Loucy (cell line): Measurements from ENCODE around the gene NR1H2.
A peak's percentile ranks its signal among the peaks of the same experiment; 100 is the strongest.

Experiments
- H2AFZ ChIP-seq: fragments of 200-600 bp; sonication (generic); 2 replicates; pipeline ENCODE4 v1.6.0; 2016; ENCODE audit warnings: antibody characterized with exemption, mild to moderate bottlenecking, low read length, moderate library complexity
- H3F3A ChIP-seq: fragments of 200-600 bp; 2 replicates; pipeline ENCODE4 v1.6.0; 2016; ENCODE audit warnings: antibody characterized with exemption, low read depth, mild to moderate bottlenecking
- H3K27me3 ChIP-seq: fragments of 200-600 bp; sonication (generic); 2 replicates; pipeline ENCODE4 v1.6.1; 2014; ENCODE audit warnings: low read length, mild to moderate bottlenecking; ENCODE audit not compliant: insufficient read depth, poor library complexity, severe bottlenecking
- H3K36me3 ChIP-seq: fragments of 200-600 bp; sonication (generic); 2 replicates; pipeline ENCODE4 v1.6.1; 2016; ENCODE audit warnings: low read length; ENCODE audit not compliant: insufficient read depth
- H3K4me1 ChIP-seq: fragments of 200-600 bp; sonication (generic); 2 replicates; pipeline ENCODE4 v1.5.1; 2014; ENCODE audit warnings: low read length, mild to moderate bottlenecking; ENCODE audit not compliant: insufficient read depth, poor library complexity, severe bottlenecking
- H3K4me2 ChIP-seq: fragments of 200-600 bp; sonication (generic); 2 replicates; pipeline ENCODE4 v1.6.0; 2014; ENCODE audit warnings: antibody characterized with exemption, low read length, low read depth, mild to moderate bottlenecking; ENCODE audit not compliant: poor library complexity, severe bottlenecking
- H3K4me3 ChIP-seq: fragments of 200-600 bp; sonication (generic); 2 replicates; pipeline ENCODE4 v1.5.1; 2014; ENCODE audit warnings: low read length, mild to moderate bottlenecking, mixed read lengths; ENCODE audit not compliant: poor library complexity, severe bottlenecking
- H3K79me2 ChIP-seq: fragments of 200-600 bp; sonication (generic); 2 replicates; pipeline ENCODE4 v1.6.1; 2014; ENCODE audit warnings: low read length; ENCODE audit not compliant: insufficient read depth
- H3K9ac ChIP-seq: fragments of 200-600 bp; sonication (generic); 2 replicates; pipeline ENCODE4 v1.6.0; 2014; ENCODE audit warnings: mild to moderate bottlenecking, low read depth, low read length, moderate library complexity; ENCODE audit not compliant: poor library complexity, severe bottlenecking
- H3K9me2 ChIP-seq: fragments of 200-600 bp; sonication (generic); replicated peaks from 2 replicates; pipeline ENCODE4 v1.6.1; 2016; ENCODE audit warnings: low read depth, low read length, mixed read lengths
- H3K9me3 ChIP-seq: fragments of 200-600 bp; sonication (generic); 2 replicates; pipeline ENCODE4 v1.6.1; 2014; ENCODE audit warnings: mild to moderate bottlenecking, antibody characterized with exemption, low read length, low read depth; ENCODE audit not compliant: insufficient read depth
- H4K20me1 ChIP-seq: fragments of 200-600 bp; sonication (generic); 2 replicates; pipeline ENCODE4 v1.6.0; 2014; ENCODE audit warnings: antibody characterized with exemption, low read length, mild to moderate bottlenecking; ENCODE audit not compliant: insufficient read depth, poor library complexity, severe bottlenecking
- EZH2phosphoT487 ChIP-seq: fragments of 200-600 bp; IDR thresholded peaks from 2 replicates; pipeline ENCODE4 v1.6.1; 2018; ENCODE audit warnings: antibody characterized with exemption, mild to moderate bottlenecking, moderate library complexity, borderline replicate concordance
- TF ChIP-seq, protein P1 (sequence below): fragments of 200-600 bp; sonication (generic); conservative IDR thresholded peaks from 2 replicates; pipeline ENCODE4 v1.5.1; 2014; ENCODE audit warnings: mild to moderate bottlenecking, antibody characterized with exemption, low read length

The NR1H2 gene

GRCh38 chr19:50383852-50384684 lies 7.8 kb downstream of the NR1H2 start, which contains the start of gene POLD1:
TSS of gene POLD1 (plus strand) at chr19:50384347. CDS start at chr19:50398852, 14,505 bp downstream.
- Histone ChIP-seq H3K9ac (peak within 1 kb of the TSS; percentile 80), H3F3A (peaks cover 8% of the 10 kb centered on the region; the same call in 1 of the 2 replicates), H3K79me2 (peaks cover 47% of the 10 kb centered on the region), H3K9me3 (no peaks in the 10 kb centered on the region), H3K36me3 (peaks cover 15% of the 10 kb centered on the region; the same call in 1 of the 2 replicates), H4K20me1 (peaks cover 25% of the 10 kb centered on the region), H3K4me3 (peak within 1 kb of the TSS; percentile 83), H2AFZ (peak within 1 kb of the TSS; percentile 62), H3K9me2 (no peaks in the 10 kb centered on the region), H3K4me2 (peak within 1 kb of the TSS; percentile 89), H3K4me1 (peaks cover 15% of the 10 kb centered on the region), H3K27me3 (no peaks in the 10 kb centered on the region)
- TF ChIP-seq EZH2phosphoT487 = no peak
- TF ChIP-seq, protein P1, sequence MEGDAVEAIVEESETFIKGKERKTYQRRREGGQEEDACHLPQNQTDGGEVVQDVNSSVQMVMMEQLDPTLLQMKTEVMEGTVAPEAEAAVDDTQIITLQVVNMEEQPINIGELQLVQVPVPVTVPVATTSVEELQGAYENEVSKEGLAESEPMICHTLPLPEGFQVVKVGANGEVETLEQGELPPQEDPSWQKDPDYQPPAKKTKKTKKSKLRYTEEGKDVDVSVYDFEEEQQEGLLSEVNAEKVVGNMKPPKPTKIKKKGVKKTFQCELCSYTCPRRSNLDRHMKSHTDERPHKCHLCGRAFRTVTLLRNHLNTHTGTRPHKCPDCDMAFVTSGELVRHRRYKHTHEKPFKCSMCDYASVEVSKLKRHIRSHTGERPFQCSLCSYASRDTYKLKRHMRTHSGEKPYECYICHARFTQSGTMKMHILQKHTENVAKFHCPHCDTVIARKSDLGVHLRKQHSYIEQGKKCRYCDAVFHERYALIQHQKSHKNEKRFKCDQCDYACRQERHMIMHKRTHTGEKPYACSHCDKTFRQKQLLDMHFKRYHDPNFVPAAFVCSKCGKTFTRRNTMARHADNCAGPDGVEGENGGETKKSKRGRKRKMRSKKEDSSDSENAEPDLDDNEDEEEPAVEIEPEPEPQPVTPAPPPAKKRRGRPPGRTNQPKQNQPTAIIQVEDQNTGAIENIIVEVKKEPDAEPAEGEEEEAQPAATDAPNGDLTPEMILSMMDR = no peak

DNA sequence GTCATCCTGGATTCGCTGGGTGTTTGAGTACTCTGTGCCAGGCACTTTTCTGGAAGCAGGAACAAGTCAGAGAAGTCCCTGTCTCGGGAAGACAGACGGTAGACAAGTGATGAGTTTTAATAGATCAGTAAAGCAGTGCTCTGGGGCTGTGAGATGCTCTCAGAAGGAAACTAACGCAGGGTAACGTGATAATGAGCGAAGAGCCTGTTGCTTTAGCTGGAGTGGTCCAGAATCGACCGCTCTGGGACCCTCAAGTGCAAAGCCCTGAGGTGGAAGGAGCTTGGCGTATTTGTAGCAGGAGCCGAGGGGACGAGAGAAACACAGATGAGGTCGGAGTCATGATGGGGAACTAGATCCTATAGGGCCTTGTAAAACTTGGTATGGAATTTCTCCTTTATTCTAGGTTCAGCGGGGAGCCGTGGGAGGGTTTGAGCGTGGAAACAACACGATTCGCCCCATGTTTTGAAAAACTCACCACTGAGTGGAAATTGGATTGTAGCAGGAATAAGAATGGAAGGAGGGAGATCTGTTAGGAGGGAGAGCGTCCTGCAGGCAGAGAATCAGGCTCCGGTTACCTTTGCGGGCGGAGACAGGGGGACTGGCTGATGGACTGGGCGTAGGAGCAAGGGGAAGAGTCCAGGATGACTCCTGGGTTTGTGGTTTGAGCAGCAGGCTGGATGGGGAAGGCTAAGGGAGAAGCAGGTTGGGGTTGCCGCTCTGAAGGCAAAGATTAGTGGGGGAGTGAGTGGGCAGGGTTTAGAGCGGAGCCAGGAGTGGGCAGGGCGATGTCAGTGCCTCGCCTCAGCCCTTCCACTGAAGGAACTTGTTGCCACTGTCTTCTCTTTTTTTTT lies 8.7 kb downstream of the NR1H2 start:
- H3K9ac ChIP-seq = peak overlapping the region; percentile 80
- H2AFZ ChIP-seq = peak overlapping the region; percentile 62
- no peaks in the 10 kb centered on the region for H3K27me3 ChIP-seq
- peaks cover 15% of the 10 kb centered on the region for H3K4me1 ChIP-seq
- H4K20me1 ChIP-seq = peaks cover 24% of the 10 kb centered on the region
- peaks cover 49% of the 10 kb centered on the region for H3K79me2 ChIP-seq
- peak overlapping the region; percentile 89 for H3K4me2 ChIP-seq
- no peaks in the 10 kb centered on the region for H3K9me3 ChIP-seq
- TF ChIP-seq, protein P1 = no peak
- TF ChIP-seq EZH2phosphoT487 = no peak
- H3K4me3 ChIP-seq = peak overlapping the region; percentile 83
- peaks cover 8% of the 10 kb centered on the region; the same call in 1 of the 2 replicates for H3F3A ChIP-seq
- peaks cover 9% of the 10 kb centered on the region; the same call in 1 of the 2 replicates for H3K36me3 ChIP-seq
- no peaks in the 10 kb centered on the region for H3K9me2 ChIP-seq

DNA sequence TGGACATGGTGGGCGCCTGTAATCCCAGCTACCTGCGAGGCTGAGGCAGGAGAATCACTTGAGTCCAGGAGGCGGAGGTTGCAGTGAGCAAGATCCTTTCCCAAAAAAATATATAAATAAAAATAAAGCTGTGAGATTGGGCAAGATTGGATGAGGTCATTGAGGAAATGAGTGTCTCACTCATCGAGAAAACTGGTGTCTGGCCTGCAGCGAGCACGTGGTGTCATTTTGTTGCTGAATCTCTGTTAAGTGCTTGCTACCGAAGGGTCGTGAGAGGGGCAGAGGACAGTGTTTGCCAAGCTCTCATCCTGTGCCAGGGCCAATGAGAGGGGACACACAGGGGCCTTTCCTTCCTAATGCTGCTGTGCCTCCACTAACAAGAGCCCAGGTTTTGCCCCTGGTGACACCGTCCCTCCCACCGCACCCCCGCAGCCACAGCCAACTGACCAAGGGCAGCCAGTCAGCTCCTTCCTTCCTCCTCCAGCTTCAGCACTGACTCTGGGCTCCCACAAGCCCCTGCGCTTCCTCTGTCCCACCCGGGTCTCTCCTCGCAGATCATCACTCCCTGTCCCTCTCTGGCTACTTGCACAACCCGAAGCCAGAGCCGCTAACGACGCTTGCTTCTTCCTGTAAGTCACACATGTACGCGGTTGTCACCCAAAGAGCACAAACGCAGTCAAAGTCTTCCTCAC lies 11.1 kb downstream of the NR1H2 start:
- Histone ChIP-seq H4K20me1 (peaks cover 23% of the 10 kb centered on the region), H3K4me3 (no peak overlapping the region), H3K27me3 (no peaks in the 10 kb centered on the region), H3K4me2 (peak overlapping the region; percentile 89), H3K36me3 (peaks cover 6% of the 10 kb centered on the region; the same call in 1 of the 2 replicates), H2AFZ (no peak overlapping the region), H3K79me2 (peaks cover 54% of the 10 kb centered on the region), H3K9me3 (no peaks in the 10 kb centered on the region), H3K9me2 (no peaks in the 10 kb centered on the region), H3K4me1 (peaks cover 15% of the 10 kb centered on the region), H3K9ac (peak overlapping the region; percentile 15), H3F3A (peaks cover 8% of the 10 kb centered on the region; the same call in 1 of the 2 replicates)
- TF ChIP-seq, protein P1 = no peak
- no peak for TF ChIP-seq EZH2phosphoT487
